Gastrocnemius medialis (tissue), 4 donors: ENCODE data around the gene CHST9.

ENCODE experiments used
- CTCF ChIP-seq, 5 experiments: fragments of 450-650 bp in 3 of 5; fragments of 200-600 bp in 2 of 5; sonication (generic) in 2 of 5; IDR thresholded peaks in 4 of 5; conservative IDR thresholded peaks in 1 of 5; 1 replicate in 4 of 5; 2 replicates in 1 of 5; pipeline ENCODE4 v1.5.1; 2016 to 2019; ENCODE audit warnings: antibody characterized with exemption in 5 of 5, mild to moderate bottlenecking in 3 of 5, moderate library complexity in 3 of 5
- POLR2A ChIP-seq, 2 donors: fragments of 450-650 bp; IDR thresholded peaks; one replicate each; pipeline ENCODE4 v1.6.1; 2017; ENCODE audit warnings: antibody characterized with exemption in 2 of 2, mild to moderate bottlenecking in 2 of 2, moderate library complexity in 2 of 2

DNA sequence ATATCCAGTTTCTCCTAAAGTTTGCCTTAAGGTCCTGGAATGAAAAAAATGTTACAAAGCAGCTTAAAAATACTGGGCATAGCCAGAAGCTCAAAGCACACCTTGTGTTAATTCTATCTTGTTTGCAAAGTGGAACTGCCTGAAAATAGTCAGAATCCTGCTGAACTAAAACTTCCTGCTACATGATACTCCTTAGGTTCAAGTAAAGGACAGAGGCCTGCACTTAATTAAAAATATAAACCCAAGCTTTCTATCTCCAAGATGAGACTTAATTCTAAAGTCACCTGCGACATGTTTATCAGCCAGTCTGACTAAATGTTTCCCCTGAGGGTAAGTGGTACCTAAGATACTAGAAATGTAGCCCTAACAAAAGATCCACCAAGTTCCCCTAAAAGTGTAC, 103.4 kb downstream of the CHST9 start:
- TF ChIP-seq CTCF (IDR thresholded peaks at IDR 0.05 in 4 of 5, conservative IDR thresholded peaks at IDR 0.05 in 1 of 5), result no peak
- no peak for TF ChIP-seq POLR2A (IDR thresholded peaks at IDR 0.05)
